ENCODE results near the gene NLGN1.

The NLGN1 gene

DNA sequence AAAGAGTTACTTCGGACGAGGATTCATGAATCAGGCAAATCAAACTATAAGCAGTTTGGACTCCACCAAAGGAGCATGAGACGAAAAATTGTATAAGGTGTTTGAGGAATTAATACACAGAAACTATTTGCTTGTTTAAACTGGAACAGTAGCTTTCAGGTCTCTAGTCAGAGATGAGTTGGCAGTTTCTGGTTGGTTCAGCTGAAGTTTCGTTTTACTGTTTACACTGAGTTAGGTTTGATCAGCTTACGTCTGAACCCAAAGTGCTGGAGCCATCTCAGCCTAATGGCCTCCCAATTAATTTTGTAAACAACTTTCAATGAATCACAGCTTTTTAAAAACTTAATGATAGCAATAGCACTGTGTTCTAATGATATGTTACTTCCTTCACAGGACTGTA lies 703.7 kb downstream of the NLGN1 start:
- Mint-ChIP-seq H3K27me3 (ENCODE audit: low read depth) (no peaks in the 10 kb centered on the region), H3K4me3 (no peak overlapping the region), H3K36me3 (ENCODE audit: low read depth) (no peaks in the 10 kb centered on the region), H3K4me1 (ENCODE audit: low read depth) (no peaks in the 10 kb centered on the region), H3K9me3 (no peaks in the 10 kb centered on the region), H3K27ac (no peak overlapping the region)

DNA sequence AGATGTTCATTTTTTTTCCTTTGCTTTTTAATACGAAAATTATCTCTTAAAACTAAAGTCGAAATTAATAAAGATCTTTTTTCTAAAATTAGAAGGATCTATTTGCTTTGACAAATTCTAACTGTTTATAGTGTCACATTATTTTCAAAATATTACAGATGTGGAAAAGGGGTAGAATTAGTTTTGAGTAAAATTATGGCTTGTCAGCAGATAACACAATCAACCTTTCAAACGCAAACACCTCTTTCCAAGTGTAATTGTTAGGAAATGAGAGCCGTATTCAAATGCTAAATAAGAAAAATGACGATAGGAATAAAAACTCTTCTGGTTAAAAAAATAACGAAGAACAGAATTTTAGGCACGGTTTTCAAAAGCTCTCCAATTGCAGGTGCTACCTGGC lies 704.7 kb downstream of the NLGN1 start:
- H3K4me3 Mint-ChIP-seq, result no peak overlapping the region
- H3K36me3 Mint-ChIP-seq (ENCODE audit: low read depth), result no peaks in the 10 kb centered on the region
- no peaks in the 10 kb centered on the region for H3K9me3 Mint-ChIP-seq
- no peak overlapping the region for H3K27ac Mint-ChIP-seq
- H3K4me1 Mint-ChIP-seq (ENCODE audit: low read depth), result no peaks in the 10 kb centered on the region
- H3K27me3 Mint-ChIP-seq (ENCODE audit: low read depth), result no peaks in the 10 kb centered on the region

DNA sequence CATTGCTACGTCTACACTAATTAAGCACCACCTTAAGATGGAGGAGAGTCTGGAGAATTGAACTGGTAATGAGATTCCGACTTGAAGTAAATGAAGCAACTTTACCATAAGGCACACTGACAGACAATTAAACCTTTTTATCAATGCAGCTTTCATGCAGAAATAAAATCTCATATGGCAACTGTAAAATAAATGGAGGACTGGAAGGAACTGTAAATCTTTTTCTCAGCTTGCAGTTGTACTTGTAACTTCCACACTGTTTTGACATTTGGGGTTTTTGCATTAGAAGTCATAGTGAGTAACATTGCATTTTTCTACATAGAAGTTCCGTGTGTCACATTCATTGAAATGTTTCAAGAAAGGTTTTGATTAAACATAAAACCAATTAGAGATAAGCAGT lies 705.3 kb downstream of the NLGN1 start:
- Mint-ChIP-seq H3K36me3 (ENCODE audit: low read depth) (no peaks in the 10 kb centered on the region), H3K27ac (no peak overlapping the region), H3K9me3 (no peaks in the 10 kb centered on the region), H3K4me1 (ENCODE audit: low read depth) (no peaks in the 10 kb centered on the region), H3K4me3 (no peak overlapping the region), H3K27me3 (ENCODE audit: low read depth) (no peaks in the 10 kb centered on the region)

DNA sequence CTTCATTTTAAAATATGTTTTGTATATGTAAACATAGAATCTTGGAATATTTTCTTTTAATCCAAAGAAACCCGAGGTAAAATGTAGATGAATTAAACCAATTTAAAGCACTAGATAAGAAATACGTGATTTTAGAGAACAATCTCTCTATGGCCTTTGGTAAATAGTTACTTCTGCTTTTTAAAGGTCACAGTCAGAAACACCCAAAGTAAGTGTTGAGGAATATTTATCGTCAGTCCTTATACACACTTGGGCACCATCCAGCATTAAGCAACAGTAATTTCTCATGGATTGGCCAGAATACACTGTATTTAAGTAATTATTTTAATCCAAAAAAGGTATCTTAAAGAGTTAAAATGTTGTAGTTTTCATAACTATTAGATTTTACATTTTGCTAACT lies 713.2 kb downstream of the NLGN1 start:
- H3K4me3 Mint-ChIP-seq, result no peak overlapping the region
- H3K4me1 Mint-ChIP-seq (ENCODE audit: low read depth), result no peaks in the 10 kb centered on the region
- no peaks in the 10 kb centered on the region for H3K36me3 Mint-ChIP-seq (ENCODE audit: low read depth)
- H3K27ac Mint-ChIP-seq, result no peak overlapping the region
- H3K27me3 Mint-ChIP-seq (ENCODE audit: low read depth), result no peaks in the 10 kb centered on the region
- peaks cover 3% of the 10 kb centered on the region for H3K9me3 Mint-ChIP-seq

DNA sequence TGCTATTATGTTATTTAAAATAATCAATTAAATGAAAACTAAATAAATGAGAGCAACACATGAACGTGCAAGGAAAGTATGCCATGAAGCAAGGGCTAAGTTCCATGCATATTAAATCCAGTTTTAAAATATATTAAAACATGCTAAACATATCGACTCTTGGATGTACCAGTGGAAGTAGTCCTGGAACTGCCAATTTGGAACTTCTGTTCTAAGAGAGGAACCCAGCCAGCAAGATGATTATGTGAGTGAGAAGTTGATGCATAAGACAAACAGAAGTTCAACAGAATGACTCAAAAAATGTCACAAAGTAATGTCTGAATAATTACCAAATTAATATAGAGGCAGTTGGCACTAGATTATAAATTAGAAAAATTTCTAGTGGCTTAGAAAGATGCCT lies 714.2 kb downstream of the NLGN1 start:
- H3K27me3 Mint-ChIP-seq (ENCODE audit: low read depth), result no peaks in the 10 kb centered on the region
- H3K36me3 Mint-ChIP-seq (ENCODE audit: low read depth), result no peaks in the 10 kb centered on the region
- no peak overlapping the region for H3K27ac Mint-ChIP-seq
- no peak overlapping the region for H3K4me3 Mint-ChIP-seq
- peaks cover 3% of the 10 kb centered on the region for H3K9me3 Mint-ChIP-seq
- no peaks in the 10 kb centered on the region for H3K4me1 Mint-ChIP-seq (ENCODE audit: low read depth)

DNA sequence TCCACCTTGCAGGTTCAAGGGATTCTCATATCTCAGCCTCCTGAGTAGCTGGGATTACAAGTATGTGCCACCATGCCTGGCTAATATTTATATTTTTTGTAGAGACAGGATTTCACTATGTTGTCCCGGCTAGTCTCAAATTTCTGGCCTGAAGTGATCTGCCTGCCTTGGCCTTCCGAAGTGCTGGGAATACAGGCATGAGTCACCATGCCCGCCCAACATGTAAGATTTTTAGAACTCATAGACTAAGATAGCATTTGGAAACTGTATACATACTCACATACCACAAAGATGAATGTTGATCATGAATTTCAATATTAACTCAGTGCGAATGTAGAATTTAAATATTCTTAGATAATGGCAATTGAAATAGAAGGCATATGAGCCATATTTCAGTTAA lies 718.9 kb downstream of the NLGN1 start:
- H3K36me3 Mint-ChIP-seq (ENCODE audit: low read depth), result no peaks in the 10 kb centered on the region
- H3K27ac Mint-ChIP-seq, result no peak overlapping the region
- peaks cover 3% of the 10 kb centered on the region for H3K9me3 Mint-ChIP-seq
- no peak overlapping the region for H3K4me3 Mint-ChIP-seq
- no peaks in the 10 kb centered on the region for H3K27me3 Mint-ChIP-seq (ENCODE audit: low read depth)
- no peaks in the 10 kb centered on the region for H3K4me1 Mint-ChIP-seq (ENCODE audit: low read depth)

DNA sequence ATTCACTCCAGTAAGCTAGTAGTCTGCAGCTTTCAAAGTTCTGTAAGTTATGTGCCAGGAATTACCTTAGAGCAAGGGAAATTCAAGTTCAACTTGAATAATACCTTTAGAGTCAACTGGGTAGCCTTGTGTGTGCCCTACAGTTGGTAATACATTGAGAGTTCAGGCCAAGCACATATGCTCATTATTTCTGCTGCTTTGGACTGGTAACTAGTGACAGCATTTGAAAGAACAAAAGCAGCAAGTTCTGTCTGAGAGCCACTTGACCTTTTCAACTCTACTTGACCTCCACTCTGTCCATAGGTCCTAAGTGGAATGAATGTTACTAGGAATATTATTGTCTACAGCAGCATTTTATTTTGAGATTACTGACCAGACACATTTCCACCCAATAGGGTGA lies 723.5 kb downstream of the NLGN1 start:
- no peak overlapping the region for H3K4me3 Mint-ChIP-seq
- H3K9me3 Mint-ChIP-seq, result no peaks in the 10 kb centered on the region
- H3K4me1 Mint-ChIP-seq (ENCODE audit: low read depth), result no peaks in the 10 kb centered on the region
- no peaks in the 10 kb centered on the region for H3K27me3 Mint-ChIP-seq (ENCODE audit: low read depth)
- H3K36me3 Mint-ChIP-seq (ENCODE audit: low read depth), result no peaks in the 10 kb centered on the region
- H3K27ac Mint-ChIP-seq, result no peak overlapping the region

DNA sequence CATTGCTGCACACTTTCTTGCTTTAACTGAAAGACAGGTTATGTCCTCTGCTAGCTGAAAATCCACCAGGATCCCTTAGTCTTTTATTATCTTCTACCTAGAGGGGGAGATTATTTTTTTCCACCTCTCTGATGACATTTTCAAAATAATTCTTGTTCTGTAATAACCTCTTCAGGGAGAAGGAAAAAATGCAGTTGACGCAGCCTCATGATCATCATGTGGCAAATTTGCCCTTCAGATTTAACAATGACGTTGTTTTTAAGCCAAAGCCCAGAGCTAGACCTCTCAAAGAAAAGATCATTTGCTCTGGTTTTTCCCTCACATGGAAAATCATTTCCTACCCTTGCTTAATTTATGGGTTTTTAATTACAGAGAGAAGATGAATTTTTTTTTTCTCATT lies 724.9 kb downstream of the NLGN1 start:
- no peak overlapping the region for H3K27ac Mint-ChIP-seq
- H3K4me3 Mint-ChIP-seq, result no peak overlapping the region
- H3K27me3 Mint-ChIP-seq (ENCODE audit: low read depth), result no peaks in the 10 kb centered on the region
- H3K9me3 Mint-ChIP-seq, result no peaks in the 10 kb centered on the region
- H3K4me1 Mint-ChIP-seq (ENCODE audit: low read depth), result no peaks in the 10 kb centered on the region
- no peaks in the 10 kb centered on the region for H3K36me3 Mint-ChIP-seq (ENCODE audit: low read depth)

DNA sequence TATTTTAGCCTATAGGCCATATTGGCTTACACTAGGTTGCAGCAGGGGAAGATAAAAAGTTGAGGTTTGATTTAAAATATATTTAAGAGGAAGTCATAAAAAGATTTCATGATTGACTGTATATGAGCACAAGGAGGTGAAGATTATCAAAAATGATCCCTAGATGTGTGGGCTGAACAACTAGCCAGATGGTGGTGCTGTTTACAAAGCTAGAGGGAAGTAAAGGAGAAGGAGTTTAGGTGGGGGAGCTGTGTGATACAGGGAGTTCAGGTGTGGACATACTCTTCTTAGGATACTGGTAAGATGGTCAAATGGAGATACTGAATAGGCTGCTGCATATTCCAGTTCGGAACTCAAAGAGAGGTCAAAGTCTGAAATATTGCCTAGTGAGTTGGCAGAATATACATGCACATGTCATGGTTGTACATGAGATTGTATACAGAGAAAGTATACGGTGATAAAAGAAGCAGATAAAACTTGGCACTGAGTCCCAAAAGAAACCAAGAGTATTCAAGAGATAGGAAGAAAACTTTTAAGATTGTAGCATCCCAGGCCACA lies 727.8 kb downstream of the NLGN1 start:
- H3K4me1 Mint-ChIP-seq (ENCODE audit: low read depth), result no peaks in the 10 kb centered on the region
- no peaks in the 10 kb centered on the region for H3K9me3 Mint-ChIP-seq
- H3K27me3 Mint-ChIP-seq (ENCODE audit: low read depth), result no peaks in the 10 kb centered on the region
- H3K36me3 Mint-ChIP-seq (ENCODE audit: low read depth), result no peaks in the 10 kb centered on the region
- no peak overlapping the region for H3K4me3 Mint-ChIP-seq
- no peak overlapping the region for H3K27ac Mint-ChIP-seq

DNA sequence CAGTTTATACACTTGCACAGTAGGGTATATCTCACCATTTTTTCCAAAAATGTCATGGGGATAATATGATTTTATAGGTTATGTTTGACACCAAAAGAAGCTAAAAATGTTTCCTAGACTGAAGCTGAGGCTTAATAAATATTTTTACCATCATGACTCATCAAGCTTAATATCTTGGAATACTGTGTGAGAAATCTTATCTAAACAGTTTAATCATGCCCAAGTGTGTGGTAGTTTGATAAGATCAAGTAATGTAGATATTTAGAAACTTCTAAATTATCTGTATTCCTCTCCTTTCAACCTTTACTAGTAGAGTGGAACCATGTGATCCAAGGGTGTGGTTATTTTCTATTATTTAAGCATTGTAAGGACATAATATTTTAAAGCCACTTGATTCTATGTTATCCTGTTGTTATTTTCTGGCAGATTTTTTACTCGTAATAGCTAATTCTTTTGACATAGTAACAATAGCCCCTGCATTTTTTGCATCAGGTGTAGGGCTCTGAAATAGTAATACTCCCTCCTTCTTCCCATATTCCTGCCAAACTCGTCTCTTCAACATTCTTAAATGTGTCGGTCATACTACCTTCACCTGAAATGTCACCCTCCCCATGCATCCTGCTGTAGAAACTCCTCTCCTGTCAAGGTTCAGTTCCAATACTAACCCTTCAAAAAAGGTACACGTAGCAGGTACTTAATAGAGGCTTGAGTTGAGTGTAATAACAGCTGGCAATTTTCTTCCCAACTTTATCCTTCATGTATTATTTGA lies 729.6 kb downstream of the NLGN1 start:
- no peaks in the 10 kb centered on the region for H3K27me3 Mint-ChIP-seq (ENCODE audit: low read depth)
- no peaks in the 10 kb centered on the region for H3K36me3 Mint-ChIP-seq (ENCODE audit: low read depth)
- H3K9me3 Mint-ChIP-seq, result no peaks in the 10 kb centered on the region
- H3K27ac Mint-ChIP-seq, result no peak overlapping the region
- H3K4me1 Mint-ChIP-seq (ENCODE audit: low read depth), result no peaks in the 10 kb centered on the region
- H3K4me3 Mint-ChIP-seq, result no peak overlapping the region

DNA sequence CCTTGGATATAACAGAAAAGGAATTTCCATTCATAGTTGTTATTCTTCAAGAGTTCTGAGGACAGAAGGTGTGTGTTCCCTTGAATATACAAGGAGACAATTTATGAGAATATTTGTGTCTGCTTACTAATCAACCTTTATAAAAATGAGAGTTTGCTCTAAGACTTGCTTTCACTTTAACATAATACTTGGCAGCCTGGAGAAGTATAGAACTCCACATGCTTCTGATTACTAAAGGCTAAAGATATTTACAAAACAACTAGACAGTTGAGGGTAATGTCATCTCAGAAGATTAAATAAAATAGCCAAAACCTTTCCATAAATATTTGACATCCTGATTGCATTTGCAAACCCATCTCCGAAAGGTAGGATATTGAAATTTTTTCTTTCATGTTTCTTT lies 734.5 kb downstream of the NLGN1 start:
- Mint-ChIP-seq H3K4me1 (ENCODE audit: low read depth) (no peaks in the 10 kb centered on the region), H3K9me3 (no peaks in the 10 kb centered on the region), H3K27ac (no peak overlapping the region), H3K36me3 (ENCODE audit: low read depth) (no peaks in the 10 kb centered on the region), H3K27me3 (ENCODE audit: low read depth) (no peaks in the 10 kb centered on the region), H3K4me3 (no peak overlapping the region)

DNA sequence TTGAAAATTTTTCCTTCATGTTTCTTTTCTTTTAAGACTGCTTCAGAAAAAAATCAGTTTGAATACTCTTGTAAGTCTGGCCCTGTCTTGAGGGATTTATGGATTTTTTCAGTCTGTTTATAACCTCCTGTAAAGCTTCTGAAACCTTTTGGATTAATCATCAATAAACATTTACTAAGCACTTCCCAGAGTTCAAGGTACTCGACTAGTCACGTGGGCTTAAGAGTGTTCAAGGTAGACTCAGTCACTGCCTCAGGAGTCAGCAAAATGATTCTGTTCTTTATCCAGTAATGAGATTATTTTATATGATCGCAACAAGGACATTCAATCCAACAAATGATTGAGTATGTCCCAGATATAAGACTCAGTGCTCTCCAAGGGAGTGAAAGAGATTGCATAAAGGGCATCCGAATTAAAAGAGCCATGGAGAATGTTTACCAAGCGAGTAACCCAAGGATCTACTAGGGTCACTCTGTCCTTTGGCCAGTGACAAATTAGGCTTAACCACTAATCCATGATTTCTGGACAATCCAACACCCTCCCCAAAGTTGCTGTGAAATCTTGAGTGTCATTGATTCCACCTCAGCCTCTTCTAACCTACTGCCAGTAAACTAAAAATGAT lies 735.0 kb downstream of the NLGN1 start:
- Mint-ChIP-seq H3K4me1 (ENCODE audit: low read depth) (no peaks in the 10 kb centered on the region), H3K4me3 (no peak overlapping the region), H3K9me3 (no peaks in the 10 kb centered on the region), H3K27ac (no peak overlapping the region), H3K27me3 (ENCODE audit: low read depth) (no peaks in the 10 kb centered on the region), H3K36me3 (ENCODE audit: low read depth) (no peaks in the 10 kb centered on the region)

DNA sequence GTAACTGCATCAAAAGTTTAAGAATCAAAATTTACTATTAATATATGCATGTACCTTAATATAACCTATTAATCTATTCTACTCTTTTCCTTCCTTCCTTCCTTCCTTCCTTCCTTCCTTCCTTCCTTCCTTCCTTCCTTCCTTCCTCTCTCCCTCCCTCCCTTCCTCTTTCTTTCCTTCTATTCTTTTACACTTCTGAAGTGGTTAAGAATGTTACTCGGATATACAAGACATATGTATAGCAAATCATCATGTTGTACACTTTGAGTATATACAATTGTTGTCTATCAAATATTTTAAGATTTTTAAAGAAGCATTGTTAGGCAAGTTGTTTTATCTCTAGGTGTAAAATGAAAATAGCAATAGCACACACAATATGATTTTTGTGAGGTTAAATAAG lies 748.5 kb downstream of the NLGN1 start:
- no peaks in the 10 kb centered on the region for H3K9me3 Mint-ChIP-seq
- H3K4me3 Mint-ChIP-seq, result no peak overlapping the region
- no peak overlapping the region for H3K27ac Mint-ChIP-seq
- no peaks in the 10 kb centered on the region for H3K36me3 Mint-ChIP-seq (ENCODE audit: low read depth)
- no peaks in the 10 kb centered on the region for H3K4me1 Mint-ChIP-seq (ENCODE audit: low read depth)
- H3K27me3 Mint-ChIP-seq (ENCODE audit: low read depth), result no peaks in the 10 kb centered on the region

DNA sequence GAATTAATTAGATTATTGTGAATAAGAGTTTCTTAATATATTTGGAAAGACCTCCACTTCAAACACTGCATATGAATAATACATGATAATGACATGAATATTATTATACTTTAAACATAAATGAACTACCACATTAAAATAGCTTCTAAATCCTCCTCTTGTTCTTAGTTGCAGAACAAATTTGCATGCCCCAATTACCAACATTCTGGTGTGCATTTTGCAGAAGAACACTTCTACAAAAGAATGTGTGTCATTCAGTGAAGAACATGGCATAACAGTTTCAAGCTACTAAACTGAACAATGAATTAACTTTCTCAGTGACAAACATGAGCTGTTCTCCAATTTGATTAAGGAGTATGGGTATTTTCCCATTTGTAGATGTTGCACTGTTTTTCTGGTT lies 750.3 kb downstream of the NLGN1 start:
- Mint-ChIP-seq H3K27ac (no peak overlapping the region), H3K4me3 (no peak overlapping the region), H3K27me3 (ENCODE audit: low read depth) (no peaks in the 10 kb centered on the region), H3K4me1 (ENCODE audit: low read depth) (no peaks in the 10 kb centered on the region), H3K9me3 (no peaks in the 10 kb centered on the region), H3K36me3 (ENCODE audit: low read depth) (no peaks in the 10 kb centered on the region)

DNA sequence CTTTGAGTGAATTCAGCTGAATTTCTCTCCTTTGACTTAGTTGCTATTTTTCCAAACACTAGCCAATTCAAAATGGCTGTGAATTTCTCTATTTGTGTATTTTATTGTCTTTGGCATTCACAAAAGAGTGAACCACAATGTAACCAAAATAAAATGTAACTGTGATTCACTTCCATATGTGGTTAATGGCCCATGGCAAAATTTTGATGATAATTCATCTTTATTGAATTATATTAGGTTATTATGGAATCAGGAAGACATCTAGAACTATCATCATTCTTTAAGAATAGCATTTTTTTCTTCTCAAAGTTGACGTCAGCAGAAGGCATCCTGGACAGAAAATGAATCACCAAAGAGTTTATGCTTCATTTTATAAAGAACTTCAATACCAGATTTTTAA lies 756.3 kb downstream of the NLGN1 start:
- no peak overlapping the region for H3K4me3 Mint-ChIP-seq
- H3K27me3 Mint-ChIP-seq (ENCODE audit: low read depth), result no peaks in the 10 kb centered on the region
- H3K36me3 Mint-ChIP-seq (ENCODE audit: low read depth), result no peaks in the 10 kb centered on the region
- H3K9me3 Mint-ChIP-seq, result no peaks in the 10 kb centered on the region
- no peaks in the 10 kb centered on the region for H3K4me1 Mint-ChIP-seq (ENCODE audit: low read depth)
- H3K27ac Mint-ChIP-seq, result no peak overlapping the region

Data from T-helper 1 cell treated with Interleukin-12 subunit alpha and Interleukin-12 subunit beta and Interleukin-4 antibody, amounts not matched to agents 30 μg/mL and 1 μg/mL, for 36 hours (primary cell).